GM20000 (cell line): ENCODE data around the gene NPSR1.

ENCODE experiments used
- DNase-seq: peaks from one replicate; pipeline ENCODE4 v3.0.0; 2012; ENCODE audit warnings: low spot score
- CTCF ChIP-seq: IDR thresholded peaks from 2 replicates; pipeline ENCODE4 v1.5.1; 2012; ENCODE audit warnings: mild to moderate bottlenecking, control low read depth; ENCODE audit errors: extremely low read depth, missing control alignments

Gene NPSR1

GRCh38 chr7:34750209-34750608 lies 92.2 kb downstream of the NPSR1 start:
- TF ChIP-seq CTCF, result no peak

GRCh38 chr7:34750636-34751035 lies 92.6 kb downstream of the NPSR1 start:
- no peak for TF ChIP-seq CTCF
- no peak for DNase-seq

More at GRCh38 chr7:34750209-34750608, 92.2 kb downstream of the NPSR1 start:
- DNase-seq, result no peak

GRCh38 chr7:34751725-34752643 lies 94.0 kb downstream of the NPSR1 start:
- DNase-seq, result no peak
- no peak for TF ChIP-seq CTCF

GRCh38 chr7:34752929-34753328 lies 94.9 kb downstream of the NPSR1 start:
- no peak for TF ChIP-seq CTCF
- DNase-seq, result no peak

GRCh38 chr7:34755008-34755407 lies 97.0 kb downstream of the NPSR1 start:
- no peak for TF ChIP-seq CTCF
- DNase-seq, result no peak

- no peak for TF ChIP-seq CTCF
- no peak for DNase-seq
Measured at GRCh38 chr7:34756025-34756437, 98.0 kb downstream of the NPSR1 start.

GRCh38 chr7:34756691-34757090 lies 98.7 kb downstream of the NPSR1 start:
- DNase-seq, result no peak
- TF ChIP-seq CTCF, result no peak
